Measurements from ENCODE around the gene CCDC3. TPM values are rescaled to one million over a fixed set of nuclear protein-coding genes. Genes with fewer than 3 reads are reported as not detected.

Gene CCDC3
- total and polyA plus RNA-seq, 2 of the 8 experiments (the other 6 are each of a cell fraction or from before 2014, with no cell fraction given) = 3.4 to 3.7 TPM

DNA sequence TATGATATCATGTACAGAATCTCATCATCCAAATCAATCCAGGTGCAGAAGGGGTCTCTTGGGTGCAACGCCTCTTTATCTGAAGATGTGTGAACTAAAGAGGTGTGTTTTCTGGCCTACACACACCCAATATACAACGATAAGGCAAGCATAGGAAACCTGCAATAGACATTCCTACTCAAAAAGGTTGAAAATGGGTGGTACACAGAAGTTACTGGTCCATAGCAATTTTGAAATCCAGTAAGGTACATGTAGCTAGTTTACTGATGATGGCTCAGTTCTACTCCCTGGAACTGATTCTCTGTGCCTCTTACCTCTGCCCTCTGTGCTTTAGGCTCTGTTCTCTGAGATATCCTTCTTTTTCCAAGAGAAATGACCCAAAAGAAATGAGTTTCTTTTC is 22.2 kb upstream of the CCDC3 start:
- Histone ChIP-seq H3K27me3 (replicated peaks in 1 of 4; ENCODE audit: control insufficient read depth in 3 of 4, extremely low read depth in 1 of 4, insufficient read depth in 3 of 4, low read length in 3 of 4) (no peaks in the 10 kb centered on the region), H2BK5ac (ENCODE audit: low read depth, low read length) (no peak overlapping the region), H3K23ac (ENCODE audit: insufficient read length) (no peak overlapping the region), H2AFZ (ENCODE audit: low read length) (no peak overlapping the region), H4K5ac (ENCODE audit: insufficient read length, low read depth, low read length) (no peak overlapping the region), H3K23me2 (ENCODE audit: low read depth, low read length) (no peaks in the 10 kb centered on the region), H2BK12ac (ENCODE audit: low read depth, low read length) (no peak overlapping the region), H3K36me3 (ENCODE audit: control insufficient read depth in 2 of 4, insufficient read depth in 4 of 4, low read length in 3 of 4) (no peaks in the 10 kb centered on the region), H3K4me2 (ENCODE audit: insufficient read depth in 1 of 2, low read depth in 2 of 2, low read length in 2 of 2) (no peak overlapping the region), H2BK120ac (replicated peaks; ENCODE audit: low read depth, low read length) (no peak overlapping the region), H3K9ac (replicated peaks in 1 of 4; ENCODE audit: extremely low read depth in 1 of 4, low read depth in 3 of 4, low read length in 3 of 4) (no peak overlapping the region), H4K20me1 (replicated peaks in 1 of 2; ENCODE audit: control insufficient read depth in 1 of 2, insufficient read depth in 2 of 2, low read length in 2 of 2) (no peaks in the 10 kb centered on the region), H2BK20ac (ENCODE audit: low read length) (no peak overlapping the region), H3K14ac (ENCODE audit: insufficient read length) (no peak overlapping the region), H3K9me3 (ENCODE audit: insufficient read depth in 2 of 2, low read depth in 1 of 2, low read length in 1 of 2) (peaks cover 3 to 7% of the 10 kb centered on the region in 2 experiments; a peak in 2 of 4 replicates), H3K79me1 (ENCODE audit: low read depth, low read length) (no peaks in the 10 kb centered on the region), H3K27ac (ENCODE audit: low read depth, low read length) (no peak overlapping the region), H2AK5ac (ENCODE audit: low read depth, low read length) (no peak overlapping the region), H3K79me2 (ENCODE audit: control insufficient read depth in 1 of 2, insufficient read depth in 2 of 2, low read length in 2 of 2) (no peaks in the 10 kb centered on the region), H3K4me3 (ENCODE audit: extremely low read depth in 1 of 4, insufficient read depth in 2 of 4, low read depth in 3 of 4, low read length in 4 of 4) (no peak overlapping the region), H2BK15ac (ENCODE audit: low read length) (no peak overlapping the region), H3K18ac (ENCODE audit: extremely low read depth, low read length) (no peak overlapping the region), H4K91ac (replicated peaks; ENCODE audit: insufficient read length, low read length) (no peak overlapping the region), H3K56ac (replicated peaks; ENCODE audit: insufficient read length, low read depth, low read length) (no peak overlapping the region), H4K8ac (ENCODE audit: extremely low read depth, insufficient read depth, low read length) (no peak overlapping the region), H3K4me1 (replicated peaks in 1 of 4; ENCODE audit: control insufficient read depth in 3 of 4, insufficient read depth in 4 of 4, low read length in 3 of 4) (no peaks in the 10 kb centered on the region), H3K4ac (replicated peaks; ENCODE audit: insufficient read length, low read depth, low read length) (no peak overlapping the region)
- CTCF ChIA-PET (ENCODE audit: partially characterized antibody) = interaction anchor here (0.9 to 1.0 kb wide), 2 partner anchors 50 to 458 kb away, joined by 3 to 4 read pairs; no protein-coding TSS in a partner anchor
- TF ChIP-seq CBX5 (IDR thresholded peaks at IDR 0.05; ENCODE audit: low read depth, low read length) = no peak
- TF ChIP-seq HDAC6 (IDR thresholded peaks at IDR 0.05; ENCODE audit: low read depth, low read length) = no peak
- TF ChIP-seq POLR2AphosphoS5 (IDR thresholded peaks at IDR 0.05; ENCODE audit: low read depth, low read length) = no peak
- TF ChIP-seq PHF8 (conservative IDR thresholded peaks at IDR 0.05; ENCODE audit: low read depth, low read length) = no peak
- TF ChIP-seq SRF (IDR thresholded peaks at IDR 0.05; ENCODE audit: low read depth, low read length) = no peak
- FAIRE-seq (no peak), DNase-seq (ENCODE audit: low read depth in 1 of 2, low spot score in 2 of 2) (no peak)
- WGBS, 2 experiments (ENCODE audit: extremely low coverage in 1 of 2, insufficient coverage in 1 of 2, insufficient read length in 1 of 2, insufficient replicate concordance in 2 of 2, low coverage in 1 of 2, low lambda C conversion rate in 2 of 2, missing lambda C conversion rate in 1 of 2) = 83% methylated on average over 2 of the region's 2 CpGs; no CpG with 5 or more reads in 1 of the 2 experiments
- POLR2A ChIA-PET (ENCODE audit: partially characterized antibody) = no interaction called here

Data from H1 (cell line).